ENCODE results near the gene SMIM32. TPM values are rescaled to one million over a fixed set of nuclear protein-coding genes. Genes with fewer than 3 reads are reported as not detected.

The SMIM32 gene
- total and polyA plus RNA-seq, 9 of the 15 experiments (the other 6 are each of a cell fraction or from before 2014, with no cell fraction given), result not detected

GRCh38 chr5:136169218-136169617 lies 23.7 kb downstream of the SMIM32 start:
- Histone ChIP-seq H3K79me2 (ENCODE audit: control insufficient read depth, insufficient read depth, low read length) (no peaks in the 10 kb centered on the region; the same call in 2 of the 3 replicates), H2AFZ (ENCODE audit: low read depth, low read length) (no peak overlapping the region), H3K27me3 (ENCODE audit: control insufficient read depth in 2 of 2, insufficient read depth in 2 of 2, low read length in 2 of 2) (no peaks in the 10 kb centered on the region), H3K27ac (ENCODE audit: extremely low read depth, low read depth, low read length) (no peak overlapping the region), H3K9me1 (ENCODE audit: control insufficient read depth, insufficient read depth, low read length) (no peaks in the 10 kb centered on the region), H3K4me2 (ENCODE audit: insufficient read depth, low read length) (no peak overlapping the region), H3K9me3 (replicated peaks; ENCODE audit: control insufficient read depth, insufficient read depth, low read depth, low read length) (no peaks in the 10 kb centered on the region), H3K4me1 (replicated peaks in 1 of 2; ENCODE audit: control insufficient read depth in 2 of 2, insufficient read depth in 2 of 2, low read length in 2 of 2) (0 out of 5 replicates have a peak, but pooled peaks cover 0 to under 1% of the 10 kb centered on the region in 2 experiments), H3K36me3 (ENCODE audit: control insufficient read depth, insufficient read depth, low read length) (peaks cover 39% of the 10 kb centered on the region), H4K20me1 (replicated peaks; ENCODE audit: control insufficient read depth, insufficient read depth, low read length) (0 out of 2 replicates have a peak, but pooled peaks cover 1% of the 10 kb centered on the region), H3K4me3 (no peak overlapping the region), H3K9ac (ENCODE audit: insufficient read depth in 1 of 2, low read depth in 2 of 2, low read length in 2 of 2) (no peak overlapping the region)
- POLR2A ChIA-PET, result no interaction called here
- no peak for TF ChIP-seq SMARCB1 (IDR thresholded peaks at IDR 0.05; ENCODE audit: insufficient read length, low read depth)
- no peak for TF ChIP-seq FOS (IDR thresholded peaks at IDR 0.05; ENCODE audit: extremely low read depth, insufficient read length)
- TF ChIP-seq ARID3B (CRISPR knock-in tag; IDR thresholded peaks at IDR 0.05; ENCODE audit: borderline replicate concordance), result no peak
- no peak for TF ChIP-seq CREB1 (IDR thresholded peaks at IDR 0.05)
- no peak for TF ChIP-seq CREB1 (CRISPR knock-in tag; IDR thresholded peaks at IDR 0.05)
- TF ChIP-seq ZNF263 (CRISPR knock-in tag; IDR thresholded peaks at IDR 0.05; ENCODE audit: borderline replicate concordance), result no peak
- TF ChIP-seq NR1H2 (CRISPR knock-in tag; IDR thresholded peaks at IDR 0.05), result no peak
- TF ChIP-seq CTBP1 (IDR thresholded peaks at IDR 0.05; ENCODE audit: borderline replicate concordance), result no peak
- intact Hi-C loops (cut with micrococcal nuclease), result no loop called here
- WGBS (ENCODE audit: insufficient coverage, low coverage, missing lambda C conversion rate), result 61% methylated on average over 3 of the region's 3 CpGs
- ATAC-seq (no peak), FAIRE-seq (no peak), DNase-seq (ENCODE audit: extremely low read depth in 1 of 4, low spot score in 3 of 4) (no peak)
- no TSS peak for BruUV-seq (replicated peaks)
- CTCF ChIA-PET (ENCODE audit: low intra/inter-chr PET ratio), result no interaction called here
- in situ Hi-C loops (cut with MboI), result no loop called here

Data from K562 (cell line).